Neuronal stem cell (in vitro differentiated cells): ENCODE data around the gene RPLP2.
A peak's percentile ranks its signal among the peaks of the same experiment; 100 is the strongest.

Source experiments
- DNase-seq: peaks from one replicate; pipeline ENCODE4 v3.0.0-alpha.2; 2013; ENCODE audit warnings: low spot score
- H2AFZ ChIP-seq: one replicate; pipeline ENCODE4 v1.6.1; 2013; ENCODE audit warnings: mild to moderate bottlenecking, low read length, inconsistent platforms
- H2AK5ac ChIP-seq: 2 replicates; pipeline ENCODE4 v1.6.1; 2013; ENCODE audit warnings: low read depth, mild to moderate bottlenecking, inconsistent platforms, low read length, moderate library complexity, mixed read lengths
- H2BK120ac ChIP-seq: 2 replicates; pipeline ENCODE4 v1.6.1; 2013; ENCODE audit warnings: low read depth, mild to moderate bottlenecking, inconsistent platforms, low read length, moderate library complexity, mixed read lengths
- H2BK12ac ChIP-seq: one replicate; pipeline ENCODE4 v1.6.1; 2013; ENCODE audit warnings: low read length, inconsistent platforms
- H2BK15ac ChIP-seq: 2 replicates; pipeline ENCODE4 v1.6.1; 2013; ENCODE audit warnings: mild to moderate bottlenecking, low read length, inconsistent platforms, mixed read lengths
- H2BK5ac ChIP-seq: one replicate; pipeline ENCODE4 v1.6.1; 2013; ENCODE audit warnings: inconsistent platforms, mild to moderate bottlenecking, low read length, moderate library complexity
- H3K14ac ChIP-seq: one replicate; pipeline ENCODE4 v1.6.1; 2013; ENCODE audit warnings: low read length, inconsistent platforms
- H3K18ac ChIP-seq: 2 replicates; pipeline ENCODE4 v1.6.1; 2013; ENCODE audit warnings: low read length, inconsistent platforms
- H3K23ac ChIP-seq: 2 replicates; pipeline ENCODE4 v1.6.1; 2013; ENCODE audit warnings: low read depth, mild to moderate bottlenecking, mixed read lengths, low read length, inconsistent platforms; ENCODE audit not compliant: poor library complexity
- H3K27ac ChIP-seq: replicated peaks from 3 replicates; pipeline ENCODE4 v1.5.1; 2013; ENCODE audit warnings: low read length, inconsistent platforms
- H3K27me3 ChIP-seq, 3 experiments: 2 replicates each; pipeline ENCODE4 v1.6.1; 2013; ENCODE audit warnings: low read length in 3 of 3, mild to moderate bottlenecking in 2 of 3, inconsistent platforms in 1 of 3, low read depth in 1 of 3, mixed read lengths in 1 of 3, moderate library complexity in 1 of 3; ENCODE audit not compliant: control insufficient read depth in 3 of 3, insufficient read depth in 3 of 3
- H3K36me3 ChIP-seq, 2 donors: replicated peaks in 1 of 2; 2 replicates each; pipeline ENCODE4 v1.6.1; 2013; ENCODE audit warnings: low read length in 2 of 2; ENCODE audit not compliant: control insufficient read depth in 2 of 2, insufficient read depth in 2 of 2
- H3K4ac ChIP-seq: 2 replicates; pipeline ENCODE4 v1.6.1; 2013; ENCODE audit warnings: inconsistent platforms, mild to moderate bottlenecking, low read length, moderate library complexity
- H3K4me1 ChIP-seq, 2 donors: 1 replicate in 1 of 2; 2 replicates in 1 of 2; pipeline ENCODE4 v1.6.1; 2013; ENCODE audit warnings: low read length in 2 of 2, low read depth in 1 of 2; ENCODE audit not compliant: control insufficient read depth in 2 of 2, insufficient read depth in 1 of 2
- H3K4me2 ChIP-seq: one replicate; pipeline ENCODE4 v1.6.1; 2013; ENCODE audit warnings: mild to moderate bottlenecking, low read length, inconsistent platforms; ENCODE audit not compliant: insufficient read depth, poor library complexity, severe bottlenecking
- H3K4me3 ChIP-seq, 2 donors: 2 replicates each; pipeline ENCODE4 v1.5.1; 2013; ENCODE audit warnings: low read length in 2 of 2, mild to moderate bottlenecking in 2 of 2, inconsistent platforms in 1 of 2, moderate library complexity in 1 of 2
- H3K79me1 ChIP-seq: one replicate; pipeline ENCODE4 v1.6.1; 2013; ENCODE audit warnings: low read depth, mild to moderate bottlenecking, inconsistent platforms, low read length, moderate library complexity
- H3K9ac ChIP-seq: one replicate; pipeline ENCODE4 v1.6.1; 2013; ENCODE audit warnings: mild to moderate bottlenecking, low read depth, low read length, inconsistent platforms; ENCODE audit not compliant: poor library complexity
- H3K9me3 ChIP-seq, 2 donors: replicated peaks in 1 of 2; 2 replicates each; pipeline versions ENCODE3 to v1.6.1; 2013; ENCODE audit warnings: low read length in 2 of 2, mild to moderate bottlenecking in 2 of 2, inconsistent platforms in 1 of 2, low read depth in 1 of 2, mixed read lengths in 1 of 2, moderate library complexity in 1 of 2; ENCODE audit not compliant: control insufficient read depth in 2 of 2, insufficient read depth in 1 of 2
- H4K8ac ChIP-seq: one replicate; pipeline ENCODE4 v1.6.1; 2013; ENCODE audit warnings: low read depth, mild to moderate bottlenecking, inconsistent platforms, low read length, moderate library complexity
- H4K91ac ChIP-seq: one replicate; pipeline ENCODE4 v1.6.1; 2013; ENCODE audit warnings: low read length, low read depth, mild to moderate bottlenecking, inconsistent platforms; ENCODE audit not compliant: poor library complexity
- WGBS, 2 donors: extraction: QIAGEN DNeasy Blood & Tissue Kit; methylation state at CpG; one replicate each; pipeline ENCODE4 v1.1.7; 2013; ENCODE audit warnings: missing lambda C conversion rate in 2 of 2, mixed read lengths in 1 of 2; ENCODE audit not compliant: insufficient read length in 2 of 2, insufficient replicate concordance in 1 of 2; ENCODE audit errors: extremely low coverage in 2 of 2; 5-methylcytosine and 5-hydroxymethylcytosine counted together

The RPLP2 gene

DNA sequence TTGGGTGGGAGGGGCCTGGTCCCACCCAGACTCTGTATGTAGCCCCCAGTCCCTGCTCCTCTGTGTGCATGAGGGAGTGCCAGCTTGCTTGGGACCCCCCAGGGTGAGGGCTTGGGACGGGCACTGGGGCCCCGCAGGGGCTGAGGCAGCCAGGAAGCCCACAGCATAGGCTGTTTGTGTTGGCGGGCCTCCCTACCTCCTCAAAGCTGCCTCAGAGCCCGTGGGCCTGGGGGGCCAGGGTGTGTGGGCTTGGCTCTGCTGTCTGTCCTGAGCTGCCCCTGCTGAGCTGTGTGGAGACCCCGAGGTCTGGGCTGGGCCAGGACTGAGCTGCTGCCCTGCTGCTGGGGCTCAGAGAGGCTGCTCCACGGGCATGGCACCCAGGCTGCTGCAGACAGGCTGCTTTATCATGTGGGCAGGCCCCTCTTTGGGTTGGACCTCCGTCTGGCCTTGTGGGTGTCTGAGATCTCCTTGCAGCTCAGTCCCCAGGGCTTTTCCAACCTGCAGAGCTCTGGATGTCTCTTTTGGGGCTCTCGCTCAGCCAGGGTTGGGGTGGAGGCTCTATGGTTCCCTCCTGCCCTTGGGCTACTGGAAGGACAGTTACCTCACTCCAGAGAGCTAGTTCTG, 36.2 kb downstream of the RPLP2 start:
- Histone ChIP-seq H2BK12ac (peak overlapping the region; percentile 97), H3K27ac (no peak overlapping the region), H2AFZ (no peak overlapping the region), H2BK120ac (no peak overlapping the region), H3K4ac (no peak overlapping the region), H3K4me1 (peaks cover 32 to 40% of the 10 kb centered on the region in 2 donors), H3K14ac (no peak overlapping the region), H4K8ac (no peak overlapping the region), H3K4me3 (no peak overlapping the region), H2BK15ac (peak overlapping the region; percentile 30), H2AK5ac (peak overlapping the region; percentile 100), H3K4me2 (no peak overlapping the region), H3K9ac (no peak overlapping the region), H3K23ac (peak overlapping the region; percentile 0), H3K36me3 (peaks cover 2 to 5% of the 10 kb centered on the region in 2 donors), H3K9me3 (no peaks in the 10 kb centered on the region), H3K27me3 (peaks cover 0 to 19% (median 0%) of the 10 kb centered on the region in 3 experiments), H4K91ac (no peak overlapping the region), H2BK5ac (peak overlapping the region; percentile 56), H3K79me1 (peaks cover 16% of the 10 kb centered on the region), H3K18ac (peak overlapping the region; percentile 78)
- no CpG with 5 or more reads among the region's 8 CpGs for WGBS, 2 donors
- no peak for DNase-seq

DNA sequence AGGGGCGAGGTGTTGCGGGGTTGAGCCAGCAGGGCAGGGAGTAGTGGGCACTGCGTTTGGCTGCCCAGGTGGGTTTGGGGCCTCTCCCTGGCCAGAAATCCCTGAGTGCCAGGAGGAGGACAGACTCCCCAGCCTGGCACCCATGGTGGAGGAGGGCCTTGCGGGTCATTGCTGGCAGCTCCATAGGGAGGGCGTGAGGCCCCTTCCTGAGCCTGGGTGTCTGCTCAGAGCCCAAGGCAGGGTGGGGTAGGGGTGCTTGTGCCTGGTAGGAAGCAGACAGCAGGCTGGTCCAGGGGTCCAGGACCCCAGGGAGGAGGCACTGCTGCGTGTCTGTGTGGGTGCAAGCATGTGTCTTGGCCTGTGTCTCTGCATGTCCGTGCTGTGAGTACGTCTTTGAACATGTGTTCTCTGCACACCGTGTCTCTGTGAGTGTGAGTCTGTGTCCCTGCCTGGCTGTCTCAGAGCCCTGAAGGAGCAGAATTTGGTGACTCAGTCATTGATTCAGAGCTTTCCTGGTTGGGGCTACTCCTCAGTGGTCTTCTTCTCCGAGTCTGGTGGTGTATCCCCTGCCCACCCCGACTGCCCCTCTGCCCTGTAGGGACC, 36.8 kb downstream of the RPLP2 start:
- Histone ChIP-seq H3K4ac (no peak overlapping the region), H2AK5ac (peak overlapping the region; percentile 100), H2BK12ac (peak overlapping the region; percentile 0), H2BK15ac (no peak overlapping the region), H3K27me3 (peaks cover 0 to 20% (median 0%) of the 10 kb centered on the region in 3 experiments), H3K4me1 (peaks cover 32 to 43% of the 10 kb centered on the region in 2 donors), H3K4me2 (no peak overlapping the region), H3K36me3 (no peaks in the 10 kb centered on the region), H3K23ac (peak overlapping the region; percentile 0), H2BK120ac (no peak overlapping the region), H4K8ac (no peak overlapping the region), H3K27ac (no peak overlapping the region), H3K9me3 (no peaks in the 10 kb centered on the region), H3K79me1 (peaks cover 16% of the 10 kb centered on the region), H4K91ac (no peak overlapping the region), H3K18ac (peak overlapping the region; percentile 27), H2AFZ (no peak overlapping the region), H2BK5ac (peak overlapping the region; percentile 56), H3K14ac (no peak overlapping the region), H3K4me3 (no peak overlapping the region), H3K9ac (no peak overlapping the region)
- WGBS, 2 donors = no CpG with 5 or more reads among the region's 11 CpGs
- DNase-seq = no peak

- H4K91ac ChIP-seq = no peak overlapping the region
- no peak overlapping the region for H3K4me2 ChIP-seq
- no peaks in the 10 kb centered on the region for H3K36me3 ChIP-seq
- no peak for DNase-seq
- peak overlapping the region; percentile 53 for H2BK5ac ChIP-seq
- peak overlapping the region; percentile 44 for H3K9ac ChIP-seq
- peaks cover 0 to 20% (median 0%) of the 10 kb centered on the region in 3 experiments for H3K27me3 ChIP-seq
- H2AK5ac ChIP-seq = peak overlapping the region; percentile 98
- no peak overlapping the region for H3K4me3 ChIP-seq
- whole genome bisulfite sequencing, 2 donors = no CpG with 5 or more reads among the region's 18 CpGs
- H3K9me3 ChIP-seq = no peaks in the 10 kb centered on the region
- H3K4me1 ChIP-seq = peaks cover 32 to 44% of the 10 kb centered on the region in 2 donors
- H4K8ac ChIP-seq = no peak overlapping the region
- H3K27ac ChIP-seq = no peak overlapping the region
- peak overlapping the region; percentile 47 for H2BK120ac ChIP-seq
- H3K14ac ChIP-seq = peak overlapping the region; percentile 21
- H2BK15ac ChIP-seq = peak overlapping the region; percentile 92
- peak overlapping the region; percentile 5 for H3K18ac ChIP-seq
- H3K4ac ChIP-seq = peak overlapping the region; percentile 37
- H3K79me1 ChIP-seq = peaks cover 14% of the 10 kb centered on the region
- H2BK12ac ChIP-seq = peak overlapping the region; percentile 94
- no peak overlapping the region for H2AFZ ChIP-seq
- H3K23ac ChIP-seq = no peak overlapping the region
Observed at GRCh38 chr11:847876-848275, 38.1 kb downstream of the RPLP2 start.

DNA sequence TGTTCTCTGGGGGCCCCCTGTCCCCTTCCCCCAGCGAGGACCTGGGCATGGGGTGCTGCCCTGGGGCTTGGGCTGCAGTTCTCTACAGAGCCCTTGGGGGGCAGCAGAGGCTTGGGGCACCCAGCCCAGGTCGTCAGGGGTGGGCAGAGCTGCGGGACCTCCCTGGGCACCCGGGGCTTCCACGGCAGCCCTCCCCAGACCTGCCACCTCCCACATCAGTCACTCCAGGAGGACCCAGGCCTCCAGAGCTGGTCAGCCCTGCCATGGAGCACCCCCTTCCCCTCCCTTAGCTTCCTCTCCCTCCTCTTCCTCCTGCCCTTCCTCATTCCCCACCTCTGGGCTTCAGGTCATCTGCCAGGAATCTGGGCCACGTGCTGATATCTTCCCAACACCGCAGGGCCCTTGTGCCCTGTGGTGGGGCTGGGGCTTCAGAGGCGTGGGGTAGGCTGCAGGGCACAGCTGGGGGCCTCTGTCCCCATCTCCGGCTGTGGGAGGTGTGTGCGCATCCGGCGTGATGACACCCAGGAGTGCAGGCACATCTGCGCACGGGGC, 38.7 kb downstream of the RPLP2 start:
- no peak overlapping the region for H3K9ac ChIP-seq
- no peaks in the 10 kb centered on the region for H3K36me3 ChIP-seq
- H3K9me3 ChIP-seq = no peaks in the 10 kb centered on the region
- H3K4ac ChIP-seq = no peak overlapping the region
- peak overlapping the region; percentile 92 for H2BK15ac ChIP-seq
- no peak overlapping the region for H3K27ac ChIP-seq
- H2BK5ac ChIP-seq = peak overlapping the region; percentile 53
- peak overlapping the region; percentile 72 for H4K91ac ChIP-seq
- no peak overlapping the region for H3K4me2 ChIP-seq
- peaks cover 0 to 20% (median 0%) of the 10 kb centered on the region in 3 experiments for H3K27me3 ChIP-seq
- no CpG with 5 or more reads among the region's 14 CpGs for WGBS, 2 donors
- H2AFZ ChIP-seq = no peak overlapping the region
- H3K18ac ChIP-seq = peak overlapping the region; percentile 91
- H3K4me1 ChIP-seq = peaks cover 32 to 44% of the 10 kb centered on the region in 2 donors
- no peak for DNase-seq
- peak overlapping the region; percentile 94 for H2BK12ac ChIP-seq
- H3K4me3 ChIP-seq = no peak overlapping the region
- no peak overlapping the region for H3K14ac ChIP-seq
- H3K79me1 ChIP-seq = peaks cover 14% of the 10 kb centered on the region
- H3K23ac ChIP-seq = peak overlapping the region; percentile 60
- H4K8ac ChIP-seq = no peak overlapping the region
- peak overlapping the region; percentile 98 for H2AK5ac ChIP-seq
- H2BK120ac ChIP-seq = peak overlapping the region; percentile 72
